Bronchus fibroblast of lung (primary cell): Measurements from ENCODE around the gene DUXB. TPM values are rescaled to one million over a fixed set of nuclear protein-coding genes. Genes with fewer than 3 reads are reported as not detected.

Source experiments
- total RNA-seq: library from RNA; depleted of rRNA; stranded (reverse); fragments of >200 nt; gene quantifications from 2 replicates; pipeline ENCODE4 v1.2.3, GENCODE V29; 2015

Gene DUXB
- not detected in 2 replicates for total RNA-seq

DNA sequence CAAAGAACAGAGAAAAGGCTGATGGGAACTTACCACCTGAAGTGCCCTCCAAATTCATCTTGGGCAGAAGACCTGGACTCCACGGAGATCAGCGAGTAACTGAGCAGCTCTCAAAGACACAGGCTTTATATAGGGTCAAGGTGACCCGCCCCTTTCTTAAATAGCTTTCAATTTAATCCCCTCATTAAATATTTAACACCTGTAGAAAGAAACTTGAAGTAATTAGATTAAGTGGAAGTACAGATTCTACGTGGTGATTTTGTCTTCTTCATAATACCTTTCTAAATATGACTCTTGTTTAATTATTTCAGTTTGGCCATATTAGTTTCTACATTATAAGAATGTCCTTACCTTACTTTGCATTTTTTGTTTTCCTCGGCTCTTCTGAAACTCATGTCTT is at the start of gene DUXB:
DUXB (minus strand) TSS at position 101 of the 400 bp plus-strand sequence; CDS start at position 58, 43 bp downstream.

GRCh38 chr16:75726390-75726789 is 25.1 kb upstream of the DUXB start, which contains the start of gene CPHXL:
Gene CPHXL, minus strand, starts transcription at chr16:75726490. Its CDS starts 48 bp downstream, at chr16:75726442.

DNA sequence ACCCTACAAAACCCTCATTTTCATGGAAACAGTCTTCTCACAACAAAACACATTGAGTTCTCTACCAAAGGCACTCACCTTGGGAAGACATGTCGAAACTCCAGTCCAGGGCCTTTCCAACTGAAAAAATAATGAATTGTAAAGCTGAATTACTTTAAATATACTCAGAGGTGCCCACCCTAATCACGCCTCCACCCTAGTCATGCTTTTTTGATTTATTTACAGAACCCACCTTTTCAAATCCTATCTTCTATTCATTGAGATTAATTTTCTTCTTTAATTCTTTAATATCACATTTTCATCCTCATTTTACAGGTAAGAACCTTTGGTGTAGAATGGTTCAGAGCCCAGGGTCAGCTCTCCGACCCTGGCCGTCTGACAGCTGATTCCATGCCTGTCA is 24.4 kb downstream of the DUXB start, which contains the start of gene CPHXL2:
CPHXL2 (minus strand) TSS at position 101 of the 400 bp plus-strand sequence; CDS start at position 91, 10 bp downstream.

GRCh38 chr16:75647492-75648264 is 53.6 kb downstream of the DUXB start, which contains the start of the genes KARS1 and TERF2IP:
Gene KARS1, minus strand, starts transcription at chr16:75647665. Its CDS starts 26 bp downstream, at chr16:75647639.
Gene TERF2IP, plus strand, starts transcription at chr16:75647773. Its CDS starts 110 bp downstream, at chr16:75647883.

Other genes starting within 250 kb of the DUXB start
- gene TMEM170A, start 236.8 kb downstream of the DUXB start, total RNA-seq = 4.2 and 5.5 TPM in 2 replicates
- gene CHST6, start 206.0 kb downstream of the DUXB start, total RNA-seq = 1.0 and 2.0 TPM in 2 replicates
- gene CHST5, start 165.4 kb downstream of the DUXB start, total RNA-seq = under 0.01 TPM in 1 of 2 replicates, not detected in the other
- gene TMEM231, start 145.2 kb downstream of the DUXB start, total RNA-seq = 8.6 and 12.6 TPM in 2 replicates
- 41.2 and 44.2 TPM in 2 replicates for gene GABARAPL2, start 135.1 kb downstream of the DUXB start, total RNA-seq
- gene ADAT1, start 78.2 kb downstream of the DUXB start, total RNA-seq = 36.3 and 43.4 TPM in 2 replicates
- gene KARS1, start 53.8 kb downstream of the DUXB start, total RNA-seq = 188 and 191 TPM in 2 replicates
- 30.3 and 36.7 TPM in 2 replicates for gene TERF2IP, start 53.7 kb downstream of the DUXB start, total RNA-seq
- not detected in 2 replicates for gene CPHXL2, start 24.5 kb downstream of the DUXB start, total RNA-seq
- gene CPHXL, start 25.0 kb upstream of the DUXB start, total RNA-seq = not detected in 2 replicates